HEK293 (cell line): Measurements from ENCODE around the gene INPP5A.

Experiments used
- ATF2 ChIP-seq: fragments of 450-650 bp; formaldehyde crosslinking; IDR thresholded peaks from 2 replicates; pipeline ENCODE4 v1.5.1; 2016; ENCODE audit warnings: missing biosample characterization, missing genetic modification characterization, low read depth
- BCL11A ChIP-seq: fragments of 450-650 bp; formaldehyde crosslinking; IDR thresholded peaks from 2 replicates; pipeline ENCODE4 v1.5.1; 2016; ENCODE audit warnings: low read depth, missing biosample characterization, missing genetic modification characterization
- ELK4 ChIP-seq: IDR thresholded peaks from 2 replicates; pipeline ENCODE4 v1.6.1; 2011; ENCODE audit warnings: mild to moderate bottlenecking, low read depth, low read length, borderline replicate concordance
- MZF1 ChIP-seq: fragments of 450-650 bp; formaldehyde crosslinking; IDR thresholded peaks from 2 replicates; pipeline ENCODE4 v1.5.1; 2017; ENCODE audit warnings: missing biosample characterization, missing genetic modification characterization, borderline replicate concordance
- PRDM6 ChIP-seq: fragments of 450-650 bp; formaldehyde crosslinking; IDR thresholded peaks from 2 replicates; pipeline ENCODE4 v1.5.1; 2017; ENCODE audit warnings: missing biosample characterization, missing genetic modification characterization
- ZBTB11 ChIP-seq: fragments of 450-650 bp; formaldehyde crosslinking; conservative IDR thresholded peaks from 2 replicates; pipeline ENCODE4 v1.5.1; 2016; ENCODE audit warnings: low read depth, missing biosample characterization, missing genetic modification characterization
- ZBTB8A ChIP-seq: fragments of 450-650 bp; formaldehyde crosslinking; IDR thresholded peaks from 2 replicates; pipeline ENCODE4 v1.5.1; 2016; ENCODE audit warnings: missing biosample characterization, missing genetic modification characterization
- ZEB2 ChIP-seq: fragments of 450-650 bp; formaldehyde crosslinking; IDR thresholded peaks from 2 replicates; pipeline ENCODE4 v1.5.1; 2016; ENCODE audit warnings: missing biosample characterization, missing genetic modification characterization
- ZFP69B ChIP-seq: fragments of 450-650 bp; formaldehyde crosslinking; IDR thresholded peaks from 2 replicates; pipeline ENCODE4 v1.5.1; 2016; ENCODE audit warnings: missing biosample characterization, missing genetic modification characterization
- ZNF10 ChIP-seq: fragments of 450-650 bp; formaldehyde crosslinking; IDR thresholded peaks from 2 replicates; pipeline ENCODE4 v1.5.1; 2017; ENCODE audit warnings: missing biosample characterization, missing genetic modification characterization
- ZNF146 ChIP-seq: fragments of 450-650 bp; formaldehyde crosslinking; IDR thresholded peaks from 2 replicates; pipeline ENCODE4 v1.5.1; 2016; ENCODE audit warnings: missing biosample characterization, missing genetic modification characterization
- ZNF148 ChIP-seq: fragments of 450-650 bp; formaldehyde crosslinking; IDR thresholded peaks from 2 replicates; pipeline ENCODE4 v1.5.0; 2017; ENCODE audit warnings: missing biosample characterization, missing genetic modification characterization, borderline replicate concordance
- ZNF18 ChIP-seq: fragments of 450-650 bp; formaldehyde crosslinking; IDR thresholded peaks from 2 replicates; pipeline ENCODE4 v1.5.1; 2016; ENCODE audit warnings: missing biosample characterization, missing genetic modification characterization
- ZNF211 ChIP-seq: fragments of 450-650 bp; formaldehyde crosslinking; IDR thresholded peaks from 2 replicates; pipeline ENCODE4 v1.5.1; 2016; ENCODE audit warnings: low read depth, missing biosample characterization, missing genetic modification characterization
- ZNF223 ChIP-seq: fragments of 450-650 bp; formaldehyde crosslinking; IDR thresholded peaks from 2 replicates; pipeline ENCODE4 v1.5.1; 2016; ENCODE audit warnings: missing biosample characterization, missing genetic modification characterization
- ZNF416 ChIP-seq: fragments of 450-650 bp; formaldehyde crosslinking; IDR thresholded peaks from 2 replicates; pipeline ENCODE4 v1.5.1; 2016; ENCODE audit warnings: missing biosample characterization, missing genetic modification characterization
- ZNF521 ChIP-seq: fragments of 450-650 bp; formaldehyde crosslinking; IDR thresholded peaks from 2 replicates; pipeline ENCODE4 v1.5.1; 2017; ENCODE audit warnings: missing biosample characterization, mild to moderate bottlenecking, missing genetic modification characterization
- ZNF544 ChIP-seq: fragments of 450-650 bp; formaldehyde crosslinking; IDR thresholded peaks from 2 replicates; pipeline ENCODE4 v1.5.0; 2017; ENCODE audit warnings: missing biosample characterization, missing genetic modification characterization
- ZNF549 ChIP-seq: fragments of 450-650 bp; IDR thresholded peaks from 2 replicates; pipeline ENCODE4 v1.5.1; 2018; ENCODE audit warnings: missing biosample characterization, missing genetic modification characterization, mild to moderate bottlenecking, inconsistent platforms, moderate library complexity
- ZNF654 ChIP-seq: fragments of 450-650 bp; formaldehyde crosslinking; IDR thresholded peaks from 2 replicates; pipeline ENCODE4 v1.5.1; 2016; ENCODE audit warnings: low read depth, missing biosample characterization, missing genetic modification characterization
- ZNF664 ChIP-seq: fragments of 450-650 bp; formaldehyde crosslinking; IDR thresholded peaks from 2 replicates; pipeline ENCODE4 v1.5.1; 2016; ENCODE audit warnings: missing biosample characterization, missing genetic modification characterization
- ZNF704 ChIP-seq: fragments of 450-650 bp; formaldehyde crosslinking; IDR thresholded peaks from 2 replicates; pipeline ENCODE4 v1.5.1; 2016; ENCODE audit warnings: missing biosample characterization, missing genetic modification characterization
- ZNF707 ChIP-seq: fragments of 450-650 bp; formaldehyde crosslinking; IDR thresholded peaks from 2 replicates; pipeline ENCODE4 v1.5.1; 2016; ENCODE audit warnings: missing biosample characterization, missing genetic modification characterization
- ZNF747 ChIP-seq: fragments of 450-650 bp; formaldehyde crosslinking; IDR thresholded peaks from 2 replicates; pipeline ENCODE4 v1.5.1; 2016; ENCODE audit warnings: missing biosample characterization, missing genetic modification characterization
- ZNF791 ChIP-seq: fragments of 450-650 bp; formaldehyde crosslinking; IDR thresholded peaks from 2 replicates; pipeline ENCODE4 v1.5.1; 2016; ENCODE audit warnings: missing biosample characterization, missing genetic modification characterization
- ZNF792 ChIP-seq: fragments of 450-650 bp; formaldehyde crosslinking; IDR thresholded peaks from 2 replicates; pipeline ENCODE4 v1.5.1; 2016; ENCODE audit warnings: missing biosample characterization, missing genetic modification characterization

The INPP5A gene

GRCh38 chr10:132793871-132794849 lies 256.6 kb downstream of the INPP5A start (continued):
- TF ChIP-seq ZNF148 (tag by site-specific recombination) = no peak
- 0 out of 2 replicates have a peak, but pooled peaks have one; percentile 12 for TF ChIP-seq ZNF10 (tag by site-specific recombination)
- no peak for TF ChIP-seq ZNF549 (tag by site-specific recombination)
- no peak for TF ChIP-seq ZNF654 (tag by site-specific recombination)
- no peak for TF ChIP-seq MZF1 (tag by site-specific recombination)
- no peak for TF ChIP-seq ZNF791 (tag by site-specific recombination)
- TF ChIP-seq ZNF521 (tag by site-specific recombination) = no peak
- TF ChIP-seq BCL11A (tag by site-specific recombination) = peak; percentile 81; the same call in 1 of the 2 replicates
- TF ChIP-seq ZNF664 (tag by site-specific recombination) = no peak
- TF ChIP-seq ZBTB8A (tag by site-specific recombination) = peak; percentile 76
- TF ChIP-seq ELK4 = no peak
- TF ChIP-seq PRDM6 (tag by site-specific recombination) = peak; percentile 8; the same call in 1 of the 2 replicates
- TF ChIP-seq ZNF416 = no peak
- 0 out of 2 replicates have a peak, but pooled peaks have one; percentile 36 for TF ChIP-seq ZNF146 (tag by site-specific recombination)
- no peak for TF ChIP-seq ZNF707 (tag by site-specific recombination)
- TF ChIP-seq ZNF18 (tag by site-specific recombination) = no peak
- TF ChIP-seq ATF2 (tag by site-specific recombination) = 0 out of 2 replicates have a peak, but pooled peaks have one; percentile 2
- TF ChIP-seq ZNF544 (tag by site-specific recombination) = no peak
- no peak for TF ChIP-seq ZNF747
- no peak for TF ChIP-seq ZNF211 (tag by site-specific recombination)
- no peak for TF ChIP-seq ZNF223 (tag by site-specific recombination)
- TF ChIP-seq ZNF792 (tag by site-specific recombination) = no peak
- TF ChIP-seq ZNF704 = no peak
- TF ChIP-seq ZFP69B = peak; percentile 73
- TF ChIP-seq ZBTB11 (tag by site-specific recombination) = no peak
- TF ChIP-seq ZEB2 = peak; percentile 94
